ENCODE data around the gene ITPR1. TPM values are rescaled to one million over a fixed set of nuclear protein-coding genes. Genes with fewer than 3 reads are reported as not detected.

Gene ITPR1
- polyA plus RNA-seq, 3 donors, result 48.6 to 58.8 (median 53.2) TPM

GRCh38 chr3:4475804-4476203 is 17.3 kb upstream of the ITPR1 start:
- no peak for DNase-seq

- DNase-seq, result no peak
Observed at GRCh38 chr3:4476496-4476895, 16.7 kb upstream of the ITPR1 start.

GRCh38 chr3:4478261-4478660 is 14.9 kb upstream of the ITPR1 start:
- no peak for DNase-seq

- DNase-seq, result no peak
Observed at GRCh38 chr3:4491855-4492207, 1.3 kb upstream of the ITPR1 start.

GRCh38 chr3:4492208-4493013 is 737 bp upstream of the ITPR1 start:
- no peak for DNase-seq

- DNase-seq, result no peak
Observed at GRCh38 chr3:4493941-4494894, 1.1 kb downstream of the ITPR1 start.

- DNase-seq, result no peak
Observed at GRCh38 chr3:4494895-4495264, 1.7 kb downstream of the ITPR1 start.

- DNase-seq, result no peak
Observed at GRCh38 chr3:4495294-4496086, 2.3 kb downstream of the ITPR1 start.

- no peak for DNase-seq
Observed at GRCh38 chr3:4496087-4496452, 2.9 kb downstream of the ITPR1 start.

GRCh38 chr3:4497005-4497692 is 4.0 kb downstream of the ITPR1 start:
- DNase-seq, result no peak

- DNase-seq, result no peak
Observed at GRCh38 chr3:4497843-4498324, 4.7 kb downstream of the ITPR1 start.

- no peak for DNase-seq
Observed at GRCh38 chr3:4498446-4498845, 5.3 kb downstream of the ITPR1 start.

GRCh38 chr3:4501437-4501836 is 8.3 kb downstream of the ITPR1 start:
- no peak for DNase-seq

GRCh38 chr3:4501927-4502326 is 8.8 kb downstream of the ITPR1 start:
- no peak for DNase-seq

GRCh38 chr3:4503050-4503449 is 9.9 kb downstream of the ITPR1 start:
- DNase-seq, result no peak

- DNase-seq, result no peak
Observed at GRCh38 chr3:4504340-4505261, 11.5 kb downstream of the ITPR1 start.

- no peak for DNase-seq
Observed at GRCh38 chr3:4505688-4506558, 12.8 kb downstream of the ITPR1 start.

- DNase-seq, result no peak
Observed at GRCh38 chr3:4506559-4507023, 13.4 kb downstream of the ITPR1 start.

GRCh38 chr3:4507024-4507596 is 14.0 kb downstream of the ITPR1 start:
- no peak for DNase-seq
